ENCODE measurements around the gene NPAS3.

DNA sequence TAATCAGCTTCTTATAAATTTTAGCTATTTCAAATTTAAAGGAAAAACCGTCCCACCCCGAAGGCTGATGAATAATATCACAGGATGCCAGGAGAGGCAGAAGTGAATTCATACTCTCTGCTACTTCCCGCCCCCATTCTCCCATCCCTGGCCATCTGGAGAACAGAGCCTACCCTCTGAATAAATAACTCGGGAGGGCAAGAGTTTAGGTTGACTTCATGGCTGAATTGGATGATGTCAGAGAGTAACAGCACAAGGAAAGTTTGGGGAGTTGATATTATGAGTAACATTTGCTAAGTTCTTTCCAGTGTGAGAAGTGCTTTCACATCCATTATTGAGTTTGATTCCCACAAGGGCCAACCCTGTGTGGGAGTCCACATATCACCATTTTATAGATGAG is 770.6 kb downstream of the NPAS3 start:
- TF ChIP-seq EZH2 (IDR thresholded peaks at IDR 0.05) (no peak), POLR2AphosphoS5 (IDR thresholded peaks at IDR 0.05; ENCODE audit: borderline replicate concordance, low read depth, low read length) (no peak), FOXP2 (optimal IDR thresholded peaks at IDR 0.05; ENCODE audit: control extremely low read depth, extremely low read length, insufficient read depth) (no peak)
